ENCODE results near the gene LPCAT3. TPM values are rescaled to one million over a fixed set of nuclear protein-coding genes. Genes with fewer than 3 reads are reported as not detected.
"Not testable (repeated sequence)": the region's sequence is repeated elsewhere in the genome, so short reads cannot be mapped to it uniquely, and the experiment has no call there.

LPCAT3 gene
- total RNA-seq, 2 donors from 2014 or later, result 33.6 to 86.7 TPM

DNA sequence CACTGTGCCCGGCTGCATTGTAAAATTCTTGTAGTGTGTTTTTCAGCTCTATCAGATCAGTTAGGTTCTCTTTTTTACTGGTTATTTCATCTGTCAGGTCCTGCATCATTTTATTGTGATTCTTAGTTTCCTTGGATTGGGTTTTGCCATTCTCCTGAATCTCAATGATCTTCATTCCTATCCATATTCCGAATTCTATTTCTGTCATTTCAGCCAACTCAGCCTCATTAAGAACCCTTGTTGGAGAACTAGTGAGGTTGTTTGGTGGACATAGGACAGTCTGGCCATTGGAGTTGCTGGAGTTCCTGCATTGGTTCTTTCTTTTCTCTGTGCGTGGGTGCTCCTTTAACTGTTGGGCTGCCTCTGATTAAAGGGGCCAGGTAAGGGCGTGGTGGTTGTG is 36.6 kb upstream of the LPCAT3 start:
- no peaks in the 10 kb centered on the region for H3K36me3 Mint-ChIP-seq (ENCODE audit: low read depth)
- Histone ChIP-seq H3K9me3 (ENCODE audit: control insufficient read depth, low read length) (no peaks in the 10 kb centered on the region), H3K4me1 (ENCODE audit: control insufficient read depth, insufficient read depth, low read length) (no peaks in the 10 kb centered on the region), H3K27me3 (ENCODE audit: control insufficient read depth, insufficient read depth, low read length, poor library complexity, severe bottlenecking) (peaks cover 11% of the 10 kb centered on the region), H3K4me3 (ENCODE audit: low read length) (no peak overlapping the region), H3K27ac (ENCODE audit: low read depth, low read length) (no peak overlapping the region), H3K9ac (ENCODE audit: extremely low read depth, low read length, poor library complexity, severe bottlenecking) (no peak overlapping the region), H3K36me3 (ENCODE audit: control insufficient read depth, insufficient read depth, low read length) (no peaks in the 10 kb centered on the region)
- H3K9me3 Mint-ChIP-seq, result peaks cover 3% of the 10 kb centered on the region
- no peak overlapping the region for H3K4me3 Mint-ChIP-seq
- no peak for DNase-seq
- 89 to 100% methylated on average over 1 to 3 of the region's 4 CpGs for WGBS, 2 experiments (ENCODE audit: insufficient coverage in 1 of 2, insufficient read length in 1 of 2)
- H3K27me3 Mint-ChIP-seq (ENCODE audit: insufficient read depth), result peaks cover 15% of the 10 kb centered on the region
- no peak for TF ChIP-seq CTCF (conservative IDR thresholded peaks at IDR 0.05)
- H3K4me1 Mint-ChIP-seq, result no peaks in the 10 kb centered on the region
- H3K27ac Mint-ChIP-seq, result no peak overlapping the region

DNA sequence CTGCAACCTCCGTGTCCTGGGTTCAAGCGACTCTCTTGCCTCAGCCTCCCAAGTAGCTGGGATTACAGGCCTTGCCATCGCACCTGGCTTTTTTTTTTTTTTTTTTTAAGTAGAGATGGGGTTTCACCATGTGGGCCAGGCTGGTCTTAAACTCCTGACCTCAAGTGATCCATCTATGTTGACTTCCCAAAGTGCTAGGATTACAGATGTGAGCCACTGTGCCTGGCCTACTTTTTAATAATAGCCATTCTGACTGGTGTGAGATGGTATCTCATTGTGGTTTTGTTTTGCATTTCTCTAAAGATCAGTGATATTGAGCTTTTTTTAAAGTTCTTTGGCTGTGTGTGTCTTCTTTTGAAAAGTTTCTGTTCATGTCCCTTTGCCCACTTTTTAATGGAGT is 31.7 kb upstream of the LPCAT3 start:
- H3K4me1 Mint-ChIP-seq; DNase-seq; H3K27ac Mint-ChIP-seq; H3K4me1 ChIP-seq (ENCODE audit: control insufficient read depth, insufficient read depth, low read length); H3K36me3 Mint-ChIP-seq (ENCODE audit: low read depth); H3K9me3 ChIP-seq (ENCODE audit: control insufficient read depth, low read length); H3K36me3 ChIP-seq (ENCODE audit: control insufficient read depth, insufficient read depth, low read length); H3K9me3 Mint-ChIP-seq; H3K4me3 Mint-ChIP-seq; H3K9ac ChIP-seq (ENCODE audit: extremely low read depth, low read length, poor library complexity, severe bottlenecking); H3K4me3 ChIP-seq (ENCODE audit: low read length); H3K27ac ChIP-seq (ENCODE audit: low read depth, low read length): not testable (repeated sequence)
- peaks cover 11% of the 10 kb centered on the region for H3K27me3 Mint-ChIP-seq (ENCODE audit: insufficient read depth)
- peaks cover 11% of the 10 kb centered on the region for H3K27me3 ChIP-seq (ENCODE audit: control insufficient read depth, insufficient read depth, low read length, poor library complexity, severe bottlenecking)
- 80 to 87% methylated on average over 1 to 3 of the region's 3 CpGs for WGBS, 2 experiments (ENCODE audit: insufficient coverage in 1 of 2, insufficient read length in 1 of 2)

- not testable (repeated sequence) for H3K4me1 Mint-ChIP-seq; H3K9me3 Mint-ChIP-seq; H3K9me3 ChIP-seq (ENCODE audit: control insufficient read depth, low read length); H3K36me3 ChIP-seq (ENCODE audit: control insufficient read depth, insufficient read depth, low read length); H3K27ac ChIP-seq (ENCODE audit: low read depth, low read length); H3K4me3 Mint-ChIP-seq; H3K4me1 ChIP-seq (ENCODE audit: control insufficient read depth, insufficient read depth, low read length); H3K4me3 ChIP-seq (ENCODE audit: low read length); H3K27ac Mint-ChIP-seq; DNase-seq; H3K36me3 Mint-ChIP-seq (ENCODE audit: low read depth); H3K9ac ChIP-seq (ENCODE audit: extremely low read depth, low read length, poor library complexity, severe bottlenecking)
- WGBS, 2 experiments (ENCODE audit: insufficient coverage in 1 of 2, insufficient read length in 1 of 2), result 86% methylated on average over 7 to 10 of the region's 10 CpGs
- peaks cover 11% of the 10 kb centered on the region for H3K27me3 ChIP-seq (ENCODE audit: control insufficient read depth, insufficient read depth, low read length, poor library complexity, severe bottlenecking)
- peaks cover 11% of the 10 kb centered on the region for H3K27me3 Mint-ChIP-seq (ENCODE audit: insufficient read depth)
Measured at GRCh38 chr12:7049445-7049951, 31.2 kb upstream of the LPCAT3 start.

DNA sequence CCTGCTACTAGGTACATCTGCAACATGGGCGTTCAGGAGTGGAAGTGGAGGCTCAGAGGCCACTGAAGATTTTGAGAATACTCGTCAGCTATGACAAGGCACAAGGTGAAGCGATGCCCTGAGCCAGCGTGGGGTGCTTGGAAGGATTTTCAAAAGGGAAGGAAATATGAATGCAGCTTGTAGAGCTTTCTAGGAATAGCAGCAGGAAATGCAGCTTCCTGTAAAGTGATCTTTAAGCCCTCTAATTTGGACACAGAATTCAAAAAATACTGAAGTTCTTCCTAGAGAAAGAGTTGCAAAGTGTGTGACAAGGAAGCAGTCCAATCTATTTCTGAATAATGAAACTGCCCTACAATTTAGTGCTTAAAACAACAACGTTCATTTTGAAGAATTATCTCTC is 29.0 kb upstream of the LPCAT3 start:
- H3K27me3 ChIP-seq (ENCODE audit: control insufficient read depth, insufficient read depth, low read length, poor library complexity, severe bottlenecking), result peaks cover 5% of the 10 kb centered on the region
- Mint-ChIP-seq H3K36me3 (ENCODE audit: low read depth) (no peaks in the 10 kb centered on the region), H3K4me3 (no peak overlapping the region), H3K4me1 (no peaks in the 10 kb centered on the region), H3K9me3 (peaks cover 3% of the 10 kb centered on the region), H3K27me3 (ENCODE audit: insufficient read depth) (peaks cover 7% of the 10 kb centered on the region), H3K27ac (no peak overlapping the region)
- TF ChIP-seq CTCF (conservative IDR thresholded peaks at IDR 0.05), result no peak
- no peak overlapping the region for H3K27ac ChIP-seq (ENCODE audit: low read depth, low read length)
- H3K9ac ChIP-seq (ENCODE audit: extremely low read depth, low read length, poor library complexity, severe bottlenecking), result no peak overlapping the region
- no peaks in the 10 kb centered on the region for H3K4me1 ChIP-seq (ENCODE audit: control insufficient read depth, insufficient read depth, low read length)
- H3K4me3 ChIP-seq (ENCODE audit: low read length), result no peak overlapping the region
- H3K36me3 ChIP-seq (ENCODE audit: control insufficient read depth, insufficient read depth, low read length), result no peaks in the 10 kb centered on the region
- WGBS, 2 experiments (ENCODE audit: insufficient coverage in 1 of 2, insufficient read length in 1 of 2), result 84 to 93% methylated on average over 5 of the region's 5 CpGs
- no peaks in the 10 kb centered on the region for H3K9me3 ChIP-seq (ENCODE audit: control insufficient read depth, low read length)
- DNase-seq, result no peak

Measured in endodermal cell (in vitro differentiated cells).